HG03060 (cell line): ENCODE measurements around the gene PLXNC1.

Source experiments
- ATAC-seq: cut with Tn5 transposase; IDR thresholded peaks from one replicate; pipeline ENCODE4 v1.9.1; 2021; ENCODE audit warnings: low read depth, moderate number of reproducible peaks; ENCODE audit not compliant: unreplicated experiment

Gene PLXNC1

DNA sequence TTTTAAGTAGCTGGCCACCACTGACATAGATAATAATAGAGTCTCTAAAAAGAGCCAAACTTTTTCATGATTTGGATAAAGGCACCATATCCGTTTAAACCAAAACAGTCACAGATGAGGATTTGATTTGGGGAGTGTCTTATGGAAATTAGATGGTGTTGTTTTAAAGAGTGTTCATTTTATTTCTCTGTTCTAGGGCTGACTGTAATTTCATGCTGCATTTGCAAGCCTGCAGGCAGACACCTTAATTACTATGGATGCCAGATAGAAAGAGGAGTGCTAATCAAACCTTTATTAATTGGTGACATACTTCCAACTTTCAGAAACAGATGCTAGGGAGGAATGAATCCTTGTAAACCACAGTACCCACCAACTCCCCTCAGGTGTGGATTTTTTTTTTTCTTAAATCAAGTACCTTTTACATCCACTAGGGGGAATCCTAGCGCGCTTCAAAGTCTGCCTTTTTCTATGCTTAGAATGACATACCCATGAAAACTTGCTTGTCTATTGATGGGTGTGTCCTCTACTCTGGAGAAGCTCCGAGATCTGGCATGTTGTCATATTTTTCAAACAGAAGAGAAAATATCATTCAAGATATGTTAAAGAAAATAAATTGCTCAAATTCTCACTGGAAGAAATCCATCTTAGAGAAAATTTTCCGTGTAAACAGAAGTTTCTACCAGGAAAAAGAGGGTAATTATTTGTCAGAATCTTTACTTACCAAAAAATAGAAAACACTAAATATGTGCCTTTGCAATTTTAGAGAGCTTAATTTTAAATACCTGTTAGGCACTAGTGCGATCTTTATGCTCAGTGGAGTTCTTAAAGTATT lies 14.2 kb upstream of the PLXNC1 start:
- ATAC-seq: no peak

DNA sequence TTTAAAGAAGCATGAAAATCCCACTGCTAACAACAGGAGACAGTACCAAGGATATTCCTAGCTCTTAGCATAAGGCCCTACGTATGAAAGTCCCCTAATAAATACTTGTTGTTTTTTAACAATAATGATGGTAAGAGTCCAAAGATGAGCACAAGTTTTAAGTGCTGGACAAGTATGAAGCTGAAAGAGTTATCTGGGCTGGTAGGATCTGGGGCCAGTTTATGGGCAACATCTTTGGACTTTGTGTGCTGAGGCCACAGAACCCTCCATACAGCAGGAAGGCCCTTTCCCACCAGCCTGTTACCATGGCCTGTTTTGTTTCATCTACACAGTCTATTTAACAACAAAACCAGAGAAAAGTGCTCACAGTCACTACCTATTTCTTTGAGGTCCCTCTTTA lies 12.5 kb upstream of the PLXNC1 start:
- no peak for ATAC-seq

DNA sequence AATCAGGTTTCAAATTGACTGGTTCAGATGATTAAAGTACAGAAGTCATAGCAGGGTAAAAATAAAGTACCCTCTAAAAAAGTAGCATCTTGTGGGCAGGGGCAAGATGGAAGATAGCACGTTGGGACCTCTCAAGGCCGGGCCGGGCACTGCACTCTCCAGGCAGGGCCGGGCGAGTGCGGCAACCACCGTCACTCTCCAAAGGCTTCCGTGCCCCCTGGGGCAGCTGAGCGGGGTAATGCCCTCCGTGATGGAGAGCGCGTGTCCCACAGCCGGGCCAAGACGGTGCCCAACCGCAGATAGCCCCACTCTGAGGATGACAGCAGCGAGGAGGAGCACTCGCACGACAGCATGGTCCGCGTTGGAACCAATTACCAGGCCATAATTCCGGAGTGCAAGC lies 8.6 kb upstream of the PLXNC1 start:
- ATAC-seq: no peak

DNA sequence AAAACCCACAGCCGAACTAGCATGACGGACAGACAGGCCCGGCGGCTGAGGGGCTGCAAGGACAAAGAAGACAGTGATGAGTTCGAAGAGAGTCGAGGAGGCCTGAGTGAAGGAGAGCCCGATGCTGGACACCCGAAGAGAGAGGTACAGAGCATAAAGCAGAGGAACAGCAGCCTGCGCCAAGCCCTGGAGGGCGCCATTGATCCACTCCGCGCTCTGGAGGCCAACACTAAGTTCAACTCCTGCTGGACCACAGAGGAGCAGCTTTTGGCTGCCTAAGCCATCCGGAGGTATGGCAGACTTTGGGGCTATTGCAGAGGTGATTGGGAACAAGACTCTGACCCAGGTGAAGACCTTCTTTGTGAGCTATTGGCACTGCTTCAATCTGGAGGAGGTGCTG lies 7.8 kb upstream of the PLXNC1 start:
- no peak for ATAC-seq

DNA sequence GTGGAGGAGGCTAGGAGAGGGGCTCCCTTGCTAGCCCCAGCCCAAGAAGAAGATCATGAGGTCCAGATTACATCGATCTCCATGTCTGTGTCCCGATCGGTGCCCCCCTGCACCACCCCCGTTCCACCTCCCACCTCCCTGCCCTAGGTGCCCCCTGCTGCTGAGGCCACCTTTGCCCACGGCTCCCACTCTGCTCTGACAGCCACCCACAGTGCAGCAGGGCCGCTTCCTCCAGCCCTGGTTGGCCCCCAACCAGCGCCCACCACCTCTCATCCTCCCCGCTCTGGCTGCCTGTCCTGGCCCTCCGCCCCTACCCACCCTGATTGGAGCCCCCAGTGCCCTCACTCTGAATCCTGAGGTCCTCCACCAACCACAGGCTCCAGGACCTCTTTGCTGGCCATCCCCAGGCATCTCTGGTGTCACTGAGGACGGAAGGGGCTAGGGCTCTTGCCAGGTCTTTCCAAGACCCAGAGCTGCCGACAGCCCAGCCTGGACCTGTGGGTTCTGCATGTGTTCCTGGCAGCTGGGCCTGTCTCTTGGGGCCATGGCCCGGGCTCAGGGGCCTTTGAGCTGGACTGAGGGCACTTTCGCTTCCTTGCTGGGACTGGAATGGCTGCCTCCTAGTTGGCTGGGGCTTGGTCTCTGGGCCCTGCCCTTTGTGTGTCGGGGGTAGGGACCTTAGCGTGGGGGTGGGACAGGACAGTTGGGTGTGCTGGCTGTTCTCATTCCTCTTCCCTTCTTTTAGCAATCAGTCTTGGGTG lies 7.2 kb upstream of the PLXNC1 start:
- no peak for ATAC-seq

DNA sequence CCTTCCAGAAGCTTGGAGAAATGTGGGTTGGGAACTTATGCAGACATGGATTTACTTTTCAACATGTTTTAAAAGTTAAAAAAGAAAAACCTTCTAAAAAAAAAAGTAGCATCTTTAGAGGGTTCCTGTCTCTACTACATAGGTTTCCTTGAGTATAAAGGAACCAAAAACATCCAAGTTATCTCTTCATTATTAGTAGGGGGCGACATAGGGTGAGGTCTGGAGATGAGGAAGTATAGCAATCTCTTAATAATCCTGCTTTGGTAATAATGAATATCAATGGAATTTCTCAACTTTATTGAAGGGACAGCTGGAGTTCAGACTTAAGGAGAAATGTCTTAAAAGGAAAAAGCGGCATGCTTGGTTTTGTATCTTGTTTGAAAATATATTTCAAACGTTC lies 6.5 kb upstream of the PLXNC1 start:
- ATAC-seq: no peak

DNA sequence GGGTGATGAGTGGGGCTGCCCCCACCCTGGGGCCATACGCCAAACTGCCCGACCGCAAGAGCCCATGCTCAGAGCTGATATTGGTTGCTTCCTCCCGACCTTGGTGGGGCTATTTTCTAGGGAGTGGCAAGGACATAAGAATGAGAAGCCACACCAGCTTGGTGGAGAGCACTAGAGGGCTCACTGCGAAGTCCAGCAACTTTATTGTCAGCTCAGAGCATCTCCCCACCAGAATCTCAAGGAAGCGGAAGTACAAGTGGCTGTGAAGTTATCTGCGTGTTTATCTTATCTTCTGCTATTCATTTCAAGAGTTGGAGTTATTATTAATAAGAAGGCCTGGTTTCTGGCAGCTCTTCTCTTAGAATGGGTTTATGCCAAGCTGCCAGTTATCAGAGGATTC lies 4.9 kb upstream of the PLXNC1 start:
- ATAC-seq: no peak

DNA sequence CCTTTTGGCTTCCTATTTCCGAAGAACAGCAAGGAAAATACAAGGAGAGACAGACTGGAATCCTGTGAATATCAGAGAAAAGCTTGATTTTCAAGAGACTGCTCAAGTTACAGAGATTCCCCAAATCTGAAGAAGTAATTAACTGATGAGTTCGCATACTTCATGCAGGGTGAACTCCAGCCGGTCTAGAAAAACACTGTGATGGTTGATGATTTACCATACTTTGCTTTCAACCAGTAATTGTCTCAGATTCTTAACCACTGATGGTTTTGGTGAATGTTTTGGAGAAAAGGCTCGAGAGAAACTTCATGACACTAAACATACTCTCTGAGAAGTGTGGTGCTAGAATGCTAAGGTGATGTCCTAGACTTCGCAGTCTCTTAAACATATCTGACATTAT lies 4.4 kb upstream of the PLXNC1 start:
- ATAC-seq: no peak

DNA sequence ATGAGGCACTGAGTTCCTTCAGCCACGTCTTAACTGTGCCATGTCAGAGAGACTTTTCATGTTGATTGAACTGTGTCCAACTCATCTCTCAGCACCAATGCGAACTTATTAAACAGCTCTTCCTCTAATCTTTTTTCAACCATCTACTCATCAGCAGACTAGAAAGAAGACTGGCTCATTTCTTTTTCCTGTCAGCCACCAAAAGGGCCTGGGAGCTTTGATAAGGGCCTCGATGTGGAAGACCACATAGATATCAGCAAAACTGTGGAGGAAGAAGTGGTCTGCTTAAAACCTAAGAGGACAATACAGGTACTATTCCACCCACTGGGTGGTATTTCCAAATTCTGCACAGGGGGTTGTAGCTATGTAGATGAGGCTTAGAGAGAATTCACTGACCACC lies 3.6 kb upstream of the PLXNC1 start:
- no peak for ATAC-seq

DNA sequence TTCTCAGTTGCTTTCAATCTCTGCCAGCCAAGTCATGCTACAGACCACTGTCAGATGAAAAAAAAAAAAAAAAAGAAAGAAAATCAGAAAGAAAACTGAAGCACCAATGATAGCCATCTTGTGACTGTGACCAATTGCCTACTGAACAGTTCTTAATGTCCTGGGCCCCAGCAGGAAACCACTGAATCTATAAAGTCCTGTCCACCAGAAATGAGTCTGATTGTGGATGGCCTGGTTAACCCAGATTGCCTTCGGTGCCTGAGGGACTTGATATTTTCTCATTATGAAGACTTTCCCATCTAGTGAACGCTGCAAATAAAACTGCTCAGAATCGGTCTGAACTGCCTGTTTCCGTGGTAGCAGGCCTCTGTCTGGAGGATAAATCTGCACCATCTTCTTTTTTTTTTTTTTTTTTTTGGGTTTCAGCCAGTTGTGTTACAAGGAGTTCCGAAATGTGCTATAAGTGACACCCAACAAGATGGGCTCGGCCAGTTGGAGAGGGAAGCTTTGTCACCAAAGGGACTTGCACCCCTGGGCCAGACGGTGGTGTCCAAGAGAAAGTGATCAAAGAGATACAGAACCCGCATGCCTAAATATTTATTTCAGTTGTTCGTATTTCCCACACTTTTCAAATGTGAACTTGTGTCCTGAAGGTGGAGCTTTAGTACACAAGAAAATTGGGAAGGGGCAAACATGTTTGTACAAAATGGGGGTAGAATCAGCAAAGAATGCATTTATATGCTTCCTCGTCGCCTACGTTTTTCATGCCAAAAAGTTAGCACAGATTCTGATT lies 3.0 kb upstream of the PLXNC1 start:
- no peak for ATAC-seq

DNA sequence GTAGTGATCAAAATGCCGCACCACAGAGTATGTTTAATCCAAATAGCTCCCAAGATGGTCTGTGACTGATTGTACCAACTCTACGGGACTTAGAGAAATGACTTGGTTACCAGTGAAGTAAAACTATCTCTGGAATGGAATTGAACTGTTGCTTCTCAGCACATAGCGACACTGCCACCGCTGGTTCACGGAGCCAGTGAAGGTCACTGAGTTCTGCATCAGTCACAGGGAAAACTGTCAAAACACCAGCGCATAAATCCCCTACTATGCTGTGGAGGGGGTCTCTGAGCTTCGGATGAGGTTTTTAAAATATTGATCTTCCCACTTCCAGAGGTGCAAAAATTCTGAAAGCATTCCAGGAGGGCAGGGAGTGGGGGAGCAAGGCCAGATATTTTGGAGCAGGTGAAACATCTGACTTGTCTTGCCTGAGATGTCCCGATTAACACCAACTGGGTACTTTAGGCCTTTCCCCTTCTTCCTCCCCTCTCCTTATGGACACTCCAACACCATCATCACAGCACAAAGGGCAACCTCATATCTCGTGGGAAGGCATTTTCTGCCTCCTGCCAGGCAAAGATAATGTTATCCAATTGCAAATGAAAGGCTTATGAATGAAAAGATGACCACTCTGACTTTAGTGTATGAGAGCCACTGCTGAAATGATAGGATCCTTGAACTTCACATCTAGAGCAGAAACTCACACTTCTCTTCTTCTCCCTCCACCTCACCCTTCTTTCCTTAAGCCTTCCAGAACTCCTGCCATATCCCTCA lies 2.0 kb upstream of the PLXNC1 start:
- no peak for ATAC-seq

DNA sequence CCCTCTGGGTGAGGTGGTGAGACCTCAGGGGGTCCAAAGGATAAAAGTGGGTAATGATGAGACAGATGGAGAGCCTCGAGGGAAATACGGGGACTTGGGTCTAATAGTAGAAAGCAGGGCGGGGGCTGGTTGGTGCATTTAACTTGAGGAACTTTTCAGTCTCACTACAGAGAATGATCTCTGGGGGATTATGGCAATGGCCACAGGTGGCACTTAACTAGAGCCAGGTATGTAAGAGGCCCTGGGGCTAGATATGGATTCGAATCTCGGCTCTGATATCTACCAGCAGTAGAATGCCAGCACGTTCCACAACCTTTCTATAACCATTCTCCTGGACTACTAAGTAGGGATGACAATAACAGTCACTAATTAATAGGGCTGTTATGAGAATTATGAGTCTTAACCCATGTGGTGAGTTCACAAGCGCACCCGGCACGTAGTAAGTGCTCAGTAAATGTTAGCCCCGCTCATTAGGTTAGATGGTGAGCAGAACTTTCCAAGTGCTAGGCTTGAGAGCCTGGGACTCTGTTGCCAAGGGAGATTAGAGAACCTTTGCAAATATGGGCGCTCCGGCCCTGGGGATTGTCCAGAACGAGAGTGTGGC lies 888 bp upstream of the PLXNC1 start:
- ATAC-seq: no peak

DNA sequence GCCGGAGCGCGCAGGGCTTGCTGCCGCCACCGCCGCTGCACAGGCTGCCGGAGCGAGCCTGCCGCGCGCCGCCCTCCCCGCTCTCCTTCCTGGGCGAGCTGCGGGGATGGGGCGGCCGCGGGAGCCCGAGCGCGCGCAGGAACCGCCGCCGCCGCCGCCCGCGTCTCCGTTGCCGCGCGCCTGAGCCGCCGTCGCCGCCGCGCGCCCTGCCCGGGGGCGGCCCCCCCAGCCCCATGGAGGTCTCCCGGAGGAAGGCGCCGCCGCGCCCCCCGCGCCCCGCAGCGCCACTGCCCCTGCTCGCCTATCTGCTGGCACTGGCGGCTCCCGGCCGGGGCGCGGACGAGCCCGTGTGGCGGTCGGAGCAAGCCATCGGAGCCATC lies 352 bp downstream of the PLXNC1 start:
- ATAC-seq: no peak

DNA sequence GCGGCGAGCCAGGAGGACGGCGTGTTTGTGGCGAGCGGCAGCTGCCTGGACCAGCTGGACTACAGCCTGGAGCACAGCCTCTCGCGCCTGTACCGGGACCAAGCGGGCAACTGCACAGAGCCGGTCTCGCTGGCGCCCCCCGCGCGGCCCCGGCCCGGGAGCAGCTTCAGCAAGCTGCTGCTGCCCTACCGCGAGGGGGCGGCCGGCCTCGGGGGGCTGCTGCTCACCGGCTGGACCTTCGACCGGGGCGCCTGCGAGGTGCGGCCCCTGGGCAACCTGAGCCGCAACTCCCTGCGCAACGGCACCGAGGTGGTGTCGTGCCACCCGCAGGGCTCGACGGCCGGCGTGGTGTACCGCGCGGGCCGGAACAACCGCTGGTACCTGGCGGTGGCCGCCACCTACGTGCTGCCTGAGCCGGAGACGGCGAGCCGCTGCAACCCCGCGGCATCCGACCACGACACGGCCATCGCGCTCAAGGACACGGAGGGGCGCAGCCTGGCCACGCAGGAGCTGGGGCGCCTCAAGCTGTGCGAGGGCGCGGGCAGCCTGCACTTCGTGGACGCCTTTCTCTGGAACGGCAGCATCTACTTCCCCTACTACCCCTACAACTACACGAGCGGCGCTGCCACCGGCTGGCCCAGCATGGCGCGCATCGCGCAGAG lies 873 bp downstream of the PLXNC1 start:
- ATAC-seq: no peak

DNA sequence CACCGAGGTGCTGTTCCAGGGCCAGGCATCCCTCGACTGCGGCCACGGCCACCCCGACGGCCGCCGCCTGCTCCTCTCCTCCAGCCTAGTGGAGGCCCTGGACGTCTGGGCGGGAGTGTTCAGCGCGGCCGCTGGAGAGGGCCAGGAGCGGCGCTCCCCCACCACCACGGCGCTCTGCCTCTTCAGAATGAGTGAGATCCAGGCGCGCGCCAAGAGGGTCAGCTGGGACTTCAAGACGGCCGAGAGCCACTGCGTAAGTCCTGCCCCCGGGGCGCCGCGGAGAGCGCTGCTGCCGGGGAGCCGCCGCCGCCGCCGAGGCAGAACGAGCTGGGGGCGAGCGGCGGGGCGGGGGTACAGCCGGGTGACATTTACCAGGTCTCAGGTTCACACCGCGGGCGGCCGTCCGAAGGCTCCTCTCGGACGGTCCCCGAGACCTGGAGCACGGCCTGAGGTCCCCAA lies 1.4 kb downstream of the PLXNC1 start:
- ATAC-seq: no peak

DNA sequence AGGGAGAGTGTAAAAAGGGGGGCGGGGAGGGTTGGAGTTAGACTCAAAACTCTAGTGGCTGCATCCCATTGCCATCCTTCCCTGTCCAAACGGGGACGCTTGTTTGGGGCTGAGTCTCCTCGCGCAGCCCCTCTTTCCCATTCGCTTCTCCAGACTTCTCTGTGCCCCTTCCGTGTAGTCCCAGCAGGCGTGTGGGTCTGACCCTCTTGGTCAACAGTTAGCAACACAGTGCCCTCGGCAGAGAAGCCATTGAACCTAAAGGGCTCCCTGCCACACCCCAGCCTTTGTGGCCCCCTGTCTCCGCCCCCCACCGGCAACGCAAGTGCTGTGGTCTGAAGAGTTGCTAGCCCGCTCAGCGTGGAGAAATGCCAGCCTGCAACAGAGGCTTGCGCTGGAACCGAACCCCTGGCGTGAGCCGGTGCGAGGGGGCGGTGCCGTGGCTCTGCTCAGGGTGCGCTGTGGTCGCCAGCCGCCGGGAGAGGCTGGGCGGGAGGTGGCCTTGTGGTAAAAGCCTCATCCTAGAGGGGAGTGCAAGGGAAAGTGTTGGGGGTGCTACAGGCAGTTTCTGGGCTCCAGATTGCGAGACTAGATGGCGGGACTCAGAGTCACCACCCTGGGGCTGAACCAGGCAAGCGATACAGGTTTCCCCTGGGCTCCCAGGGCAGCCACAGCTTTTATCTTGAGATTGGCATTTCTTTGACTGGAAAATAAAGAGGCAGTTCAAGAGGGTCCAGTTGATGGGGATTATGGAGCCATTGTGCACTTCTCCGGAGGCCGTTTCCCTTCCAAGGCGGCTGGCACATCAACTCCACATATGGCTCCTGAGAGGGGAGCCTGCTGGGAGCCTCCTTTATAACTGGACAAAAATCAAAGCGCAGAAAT lies 2.1 kb downstream of the PLXNC1 start:
- no peak for ATAC-seq

DNA sequence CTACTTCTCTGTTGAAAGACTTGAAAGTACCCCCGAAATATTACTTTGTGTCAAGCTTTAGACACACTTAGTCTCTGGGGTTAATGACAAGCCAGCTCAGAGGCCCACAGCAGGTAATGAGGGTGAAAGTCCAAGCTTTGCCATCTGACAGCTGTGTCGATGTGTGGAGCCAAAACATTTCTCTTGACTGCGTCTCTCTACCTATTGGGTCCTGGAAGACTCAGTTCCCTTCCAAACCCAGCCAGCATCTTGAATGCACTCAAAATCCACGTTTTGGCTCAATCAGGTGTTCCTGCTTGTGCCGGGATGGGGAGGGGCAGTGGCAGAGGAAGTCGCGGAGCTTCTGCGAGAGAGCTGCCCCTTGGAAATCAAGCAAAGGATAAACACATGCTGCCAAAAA lies 3.2 kb downstream of the PLXNC1 start:
- no peak for ATAC-seq

DNA sequence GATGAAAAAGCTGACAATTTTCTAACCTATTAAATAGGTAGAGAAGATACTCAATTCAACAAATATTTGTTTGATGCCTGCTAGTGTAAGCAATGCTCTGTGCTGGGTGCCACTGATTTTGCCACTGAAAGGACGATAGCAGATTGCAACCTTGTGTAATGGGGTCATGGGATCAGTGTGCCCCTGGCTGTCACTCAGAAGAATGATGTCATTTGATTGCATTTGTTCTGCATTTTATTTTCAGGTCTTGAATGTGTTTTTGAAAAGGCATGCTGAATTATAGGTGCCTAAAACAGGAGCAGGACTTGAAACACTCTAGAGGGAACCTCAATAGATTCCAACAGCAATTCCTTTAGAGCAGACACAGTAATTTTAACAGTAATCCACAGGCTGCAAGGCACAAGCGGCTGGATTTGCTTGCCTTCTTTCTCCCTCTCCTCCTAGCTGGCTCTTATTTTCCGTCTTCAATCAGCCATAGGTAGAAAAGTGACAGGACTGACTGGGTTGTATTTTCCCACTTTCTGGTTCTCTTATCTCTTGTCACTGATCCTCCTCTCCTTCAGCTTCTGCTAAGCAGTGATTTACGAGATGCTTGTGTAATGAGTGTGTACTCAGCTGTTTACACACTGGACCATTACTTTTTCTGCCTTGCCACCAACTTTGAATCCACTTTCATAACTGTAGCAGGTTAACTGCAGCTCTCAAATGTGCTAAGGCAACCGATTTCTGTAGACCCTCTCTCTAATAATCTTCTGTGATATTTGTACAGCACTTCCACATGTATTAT lies 4.1 kb downstream of the PLXNC1 start:
- no peak for ATAC-seq
